Suppressor macrophage treated with lipopolysaccharide for 1 hour (primary cell): ENCODE results near the gene SLC34A3.

ENCODE experiments used
- DNase-seq, 3 donors: peaks; one replicate each; pipeline ENCODE4 v3.0.0-alpha.2; 2020 to 2022

Gene SLC34A3

DNA sequence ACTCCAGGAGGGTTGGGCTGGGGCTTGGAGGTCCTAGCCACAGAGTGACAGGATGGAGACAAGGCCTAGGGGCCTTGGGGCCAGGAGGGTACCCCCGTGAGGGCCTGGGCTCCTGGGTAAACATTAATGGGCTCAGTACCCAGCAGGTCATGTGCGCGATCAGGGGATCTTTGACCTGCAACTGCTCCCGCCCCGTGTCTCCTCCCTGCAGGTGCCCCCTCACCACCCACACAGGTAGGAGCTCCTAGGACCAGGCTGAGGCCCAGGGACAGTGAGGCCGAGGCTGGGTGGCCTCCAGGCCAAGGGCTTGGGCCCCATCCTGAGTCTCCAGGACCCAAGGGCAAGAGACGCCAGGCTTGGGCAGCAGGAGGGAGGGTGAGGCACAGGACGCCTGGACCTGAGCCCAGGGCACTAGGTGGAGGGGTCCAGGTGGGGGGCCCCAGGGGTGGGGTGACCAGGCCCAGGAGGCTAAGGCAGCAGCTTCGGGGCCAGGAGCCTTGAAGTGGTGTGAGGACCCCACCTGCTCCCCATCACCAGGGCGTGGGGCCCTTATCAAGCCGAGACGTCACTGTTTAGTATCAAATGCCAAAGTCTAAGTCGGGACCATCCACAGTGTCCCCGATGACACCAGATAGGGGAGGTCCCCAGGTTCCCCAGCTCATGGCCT is at the start of gene SLC34A3:
Gene SLC34A3 (plus strand): TSS at position 197 of the 667 bp plus-strand sequence. CDS start 802 bp downstream, outside the sequence.
- no peak for DNase-seq

DNA sequence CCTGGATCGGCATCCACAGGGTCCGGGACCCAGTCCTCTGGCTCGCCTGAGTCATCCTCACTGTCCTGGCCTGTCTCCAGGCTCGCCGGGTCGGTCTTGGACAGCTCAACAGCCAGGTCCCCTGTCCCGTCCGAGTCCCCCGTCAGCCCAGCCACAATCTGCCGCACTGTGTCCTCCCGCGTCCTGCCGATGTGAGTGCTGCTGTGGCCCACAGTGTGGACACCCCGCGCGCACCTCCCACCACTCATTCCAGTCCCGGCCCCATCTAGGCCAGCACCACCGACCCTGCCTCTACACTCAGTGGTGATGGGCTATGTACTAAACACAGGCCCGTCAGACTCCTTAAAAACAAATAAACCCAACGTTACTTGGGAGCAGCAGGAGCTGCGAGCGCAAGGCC is 49.0 kb upstream of the SLC34A3 start:
- no peak for DNase-seq

DNA sequence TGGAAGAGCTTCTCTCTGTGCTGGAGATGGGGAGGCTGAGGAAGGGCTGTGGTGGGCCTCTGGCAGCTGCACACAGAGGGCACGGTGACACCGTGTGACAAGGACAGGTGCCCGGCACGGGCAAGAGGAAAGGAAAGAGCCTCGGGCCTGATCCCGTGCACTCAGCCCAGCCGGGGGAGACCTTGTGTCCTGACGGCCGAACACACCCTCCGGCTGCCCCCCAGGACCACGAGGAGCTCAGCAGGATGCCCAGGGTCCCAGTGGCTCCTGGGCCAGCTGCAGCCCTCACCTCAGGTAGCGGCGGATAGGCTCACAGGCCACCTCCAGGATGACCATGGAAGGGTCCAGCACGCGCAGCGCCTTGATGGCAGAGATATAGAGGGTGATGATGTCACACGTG is 47.9 kb upstream of the SLC34A3 start:
- DNase-seq, result no peak

DNA sequence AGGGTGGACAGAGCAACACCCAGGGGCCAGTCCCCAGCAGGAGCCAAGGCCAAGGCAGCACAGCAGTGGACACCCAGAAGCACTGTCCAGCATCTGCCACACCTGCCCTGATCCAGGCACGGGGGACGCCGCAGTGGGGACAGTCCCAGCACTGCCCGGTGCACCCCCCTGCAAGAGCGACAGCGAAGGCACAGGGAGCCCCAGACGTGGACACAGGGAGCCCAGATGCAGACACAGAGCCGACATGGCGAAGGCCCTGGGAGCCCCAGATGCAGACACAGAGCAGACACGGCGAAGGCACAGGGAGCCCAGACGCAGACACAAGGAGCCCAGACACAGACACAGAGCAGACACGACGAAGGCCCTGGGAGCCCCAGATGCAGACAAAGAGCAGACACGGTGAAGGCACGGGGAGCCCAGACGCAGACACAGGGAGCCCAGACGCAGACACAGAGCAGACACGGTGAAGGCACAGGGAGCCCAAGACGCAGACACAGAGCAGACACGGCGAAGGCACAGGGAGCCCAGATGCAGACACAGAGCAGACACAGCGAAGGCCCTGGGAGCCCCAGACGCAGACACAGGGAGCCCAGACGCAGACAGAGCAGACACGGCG is 46.6 kb upstream of the SLC34A3 start:
- no peak for DNase-seq

DNA sequence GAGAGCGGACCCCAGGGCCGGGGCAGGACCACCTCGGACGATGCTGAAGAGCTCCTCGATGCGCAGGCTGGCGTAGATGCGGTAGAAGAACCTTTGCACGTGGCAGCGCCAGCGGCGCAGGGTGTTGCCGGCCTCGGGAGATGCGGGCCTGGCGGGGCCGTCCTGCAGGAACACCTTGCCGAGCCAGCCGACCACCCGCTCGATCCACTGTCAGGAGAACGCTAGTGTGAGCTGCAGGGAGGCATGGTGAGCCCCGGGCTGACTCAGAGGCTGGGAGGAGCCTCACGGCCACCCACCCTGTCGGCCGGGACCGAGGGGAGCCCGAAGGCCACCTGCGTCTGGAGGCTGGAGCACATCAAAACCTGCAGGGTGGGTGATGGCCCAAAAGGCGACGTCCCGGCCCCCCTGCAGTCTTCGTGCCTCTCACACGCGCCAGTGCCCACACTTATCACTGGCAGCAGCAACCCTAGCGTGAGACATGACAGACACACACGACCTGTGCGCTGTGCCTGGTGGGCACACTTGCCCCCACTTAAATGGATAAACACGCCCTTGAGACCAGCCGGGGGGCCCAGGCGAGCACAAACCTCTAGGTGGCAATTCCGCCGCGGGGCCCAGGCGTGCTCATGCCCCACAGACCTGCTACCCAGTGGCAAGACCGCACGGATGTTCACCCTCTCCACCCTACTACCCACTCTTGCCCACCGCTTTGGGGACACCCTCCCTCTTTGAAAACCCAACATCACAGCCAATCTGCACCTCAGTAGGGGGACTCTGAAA is 45.6 kb upstream of the SLC34A3 start:
- DNase-seq, result no peak

DNA sequence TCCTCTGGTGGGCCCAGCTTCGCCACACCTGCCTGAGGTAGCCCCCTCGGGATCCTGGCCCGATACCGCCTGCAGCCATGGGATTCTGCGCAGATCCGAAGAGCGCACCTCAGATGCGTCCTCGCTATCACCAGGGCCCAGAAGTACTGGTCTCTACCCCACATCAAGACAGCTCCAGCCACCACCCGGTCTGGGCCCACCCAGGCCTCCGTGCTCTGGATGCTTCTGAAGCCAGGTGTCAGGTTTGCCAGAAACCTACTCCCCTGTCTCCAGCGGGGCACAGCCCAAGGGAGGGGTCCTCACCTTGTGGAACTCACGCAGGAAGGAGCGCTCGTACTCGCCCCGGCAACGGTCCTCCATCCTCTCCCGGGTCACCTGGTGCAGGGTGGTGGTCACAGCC is 44.8 kb upstream of the SLC34A3 start:
- DNase-seq, result no peak

DNA sequence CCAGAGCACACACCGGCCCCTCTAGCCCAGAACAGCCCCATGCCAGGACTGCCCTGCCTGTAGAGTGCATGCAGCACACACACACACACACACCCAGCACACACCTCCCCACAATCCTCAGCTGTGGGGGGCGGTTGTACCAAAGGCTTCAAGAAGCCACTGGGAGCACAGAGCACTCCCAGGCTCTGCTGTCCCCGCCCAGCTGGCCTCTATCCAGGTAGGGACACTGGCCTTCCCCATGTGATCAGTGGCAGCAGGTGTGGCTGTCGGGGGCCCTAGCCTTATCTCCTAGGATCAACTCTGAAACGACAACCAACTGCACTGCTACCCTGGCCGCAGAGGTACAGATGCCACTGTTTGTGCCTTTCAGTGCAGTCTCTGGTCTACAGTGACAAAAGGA is 44.3 kb upstream of the SLC34A3 start:
- no peak for DNase-seq

DNA sequence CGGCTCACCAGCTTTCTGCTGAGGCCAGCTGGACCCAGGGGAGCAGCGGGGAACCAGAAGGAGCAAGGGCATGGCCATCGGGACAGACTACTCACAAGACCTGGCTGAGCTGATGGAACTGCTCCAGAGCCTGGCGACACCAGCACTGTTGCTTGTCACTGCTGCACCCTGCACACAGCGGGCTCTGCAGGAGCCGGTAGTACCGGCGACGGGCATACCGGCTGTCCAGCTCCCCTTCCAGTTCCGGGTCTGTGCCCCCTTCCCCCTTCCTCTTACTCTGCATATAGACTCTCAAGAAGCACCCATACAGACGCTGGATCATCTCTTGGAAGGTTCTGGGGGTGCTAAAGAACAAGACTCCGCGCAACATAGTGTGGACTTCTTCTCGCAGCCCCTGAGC is 43.3 kb upstream of the SLC34A3 start:
- DNase-seq, result no peak

DNA sequence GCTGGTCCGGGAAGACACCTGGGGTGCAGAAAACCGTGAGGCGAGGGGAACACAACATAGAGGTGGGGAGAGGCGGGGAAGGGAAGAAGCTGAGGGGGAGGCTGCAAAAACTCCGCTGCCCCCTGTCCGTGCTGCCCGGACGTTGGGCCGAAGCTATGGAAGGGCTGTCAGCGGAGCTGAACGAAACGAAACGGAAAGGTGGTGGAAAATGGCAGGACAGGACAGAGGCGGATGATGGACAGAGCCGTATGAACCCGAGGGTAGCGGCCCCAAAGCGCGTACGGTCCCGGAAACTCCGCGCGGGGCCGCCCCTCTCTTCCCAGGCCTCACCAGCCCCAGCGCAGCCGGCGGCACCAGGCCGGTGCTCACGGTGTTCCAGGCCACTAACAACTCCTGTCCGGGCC is 42.6 kb upstream of the SLC34A3 start:
- no peak for DNase-seq

DNA sequence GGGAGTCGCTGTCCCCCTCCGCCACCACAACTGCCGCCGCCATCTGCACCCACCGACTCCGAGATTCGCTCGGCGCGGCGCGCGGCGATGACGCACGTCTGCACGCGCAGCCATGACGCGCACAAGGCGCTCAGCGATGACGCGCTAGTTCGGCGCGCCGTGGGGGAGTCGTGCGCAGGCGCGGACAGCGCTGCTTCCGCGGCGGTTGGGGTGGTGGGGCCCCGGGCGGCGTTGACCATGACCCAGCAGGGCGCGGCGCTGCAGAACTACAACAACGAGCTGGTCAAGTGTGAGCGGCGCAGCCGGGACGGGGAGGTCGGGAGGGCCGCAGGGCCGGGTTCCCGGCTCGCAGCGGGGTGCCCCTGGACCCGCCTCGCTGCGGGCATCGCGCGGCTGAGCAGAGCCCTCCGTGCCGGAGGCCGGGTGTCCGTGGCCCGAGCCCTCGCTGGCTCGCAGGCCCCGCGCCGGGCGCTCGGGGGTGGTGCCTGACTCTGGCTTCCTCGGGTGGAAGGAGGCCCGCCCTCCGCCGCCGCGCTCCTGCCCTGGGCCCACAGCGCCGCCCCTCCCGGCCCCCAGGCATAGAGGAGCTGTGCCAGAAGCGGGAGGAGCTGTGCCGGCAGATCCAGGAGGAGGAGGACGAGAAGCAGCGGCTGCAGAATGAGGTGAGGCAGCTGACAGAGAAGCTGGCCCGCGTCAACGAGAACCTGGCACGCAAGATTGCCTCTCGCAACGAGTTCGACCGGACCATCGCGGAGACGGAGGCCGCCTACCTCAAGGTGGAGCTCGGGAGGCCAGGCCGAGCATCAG is 42.0 kb upstream of the SLC34A3 start, which contains the start of the genes ANAPC2 and SSNA1:
Gene ANAPC2 (minus strand): TSS at position 71 of the 807 bp plus-strand sequence. CDS start 28 bp downstream, at position 43.
Gene SSNA1 (plus strand): TSS at position 187 of the 807 bp plus-strand sequence. CDS start 51 bp downstream, at position 238.
- peak; percentile 97 to 99 (median 99) for DNase-seq

DNA sequence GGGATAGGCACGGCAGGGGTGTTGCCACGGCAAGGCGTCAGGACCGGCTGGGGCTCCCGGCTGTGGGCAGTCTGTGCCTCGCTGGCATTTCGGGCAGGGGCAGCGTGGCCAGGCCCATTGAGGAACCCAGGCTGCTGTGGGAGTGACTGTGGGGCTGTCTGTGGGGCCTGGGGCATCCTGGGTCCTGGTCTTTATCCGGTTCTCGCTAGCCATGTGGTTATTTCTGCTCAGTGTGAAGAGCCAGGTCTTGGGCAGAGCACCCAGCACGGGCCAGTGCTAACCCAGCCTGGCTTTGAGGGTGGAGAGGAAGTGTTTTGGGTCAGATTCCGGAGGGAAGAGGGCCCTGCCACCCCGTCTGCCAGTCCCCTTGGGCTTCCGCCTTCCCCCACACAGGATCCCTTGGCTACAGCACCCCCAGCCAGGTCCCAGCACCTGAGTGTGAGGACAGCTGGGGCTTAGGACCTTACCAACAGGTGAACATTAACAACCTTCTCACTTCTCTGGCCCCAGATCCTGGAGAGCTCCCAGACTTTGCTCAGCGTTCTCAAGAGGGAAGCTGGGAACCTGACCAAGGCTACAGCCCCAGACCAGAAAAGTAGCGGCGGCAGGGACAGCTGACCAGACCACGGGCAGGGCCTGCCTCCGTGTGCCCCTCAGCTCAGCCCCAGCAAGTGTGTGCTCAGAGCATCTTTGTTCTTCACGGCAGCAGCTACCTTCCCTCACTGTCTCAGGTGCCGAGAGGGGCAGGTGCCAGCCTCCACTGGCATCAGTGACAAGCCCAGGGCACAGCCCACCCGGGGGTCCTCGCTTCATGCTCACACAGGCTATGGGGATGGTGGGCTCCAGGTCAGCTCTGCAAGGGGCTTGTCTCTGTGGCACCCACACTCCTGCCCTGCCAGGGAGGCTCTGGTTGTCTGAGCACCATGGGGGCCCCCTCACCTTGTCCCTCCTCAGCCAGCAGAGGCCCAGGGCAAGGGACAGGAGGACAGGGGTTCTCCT is 41.1 kb upstream of the SLC34A3 start:
- DNase-seq, result no peak

DNA sequence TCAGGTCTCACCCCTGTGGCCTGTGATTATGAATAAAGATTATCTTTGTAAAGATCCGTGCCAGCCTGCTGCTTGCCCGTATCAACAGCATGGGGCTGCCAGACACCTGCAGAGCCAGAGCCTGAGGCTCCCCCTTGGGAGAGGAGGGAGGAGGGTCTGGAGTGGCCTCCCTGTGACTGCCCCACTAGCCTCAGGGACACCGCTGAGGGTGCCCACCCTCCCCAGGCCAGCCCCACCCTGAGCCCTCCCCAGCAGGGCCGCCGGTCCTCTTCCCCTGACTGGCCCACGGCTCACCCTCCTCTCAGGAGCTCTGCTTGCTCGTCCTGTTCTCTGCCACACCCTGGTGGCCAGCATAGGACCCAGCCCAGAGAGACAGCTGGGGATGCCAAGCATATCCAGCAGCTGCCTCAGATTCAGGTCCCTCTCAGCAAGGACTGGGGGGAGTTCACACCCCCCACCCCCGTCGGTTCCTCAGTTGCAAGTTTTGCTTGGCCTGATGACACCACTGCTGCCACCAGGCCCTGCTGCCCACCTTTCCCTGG is 40.3 kb upstream of the SLC34A3 start:
- no peak for DNase-seq

DNA sequence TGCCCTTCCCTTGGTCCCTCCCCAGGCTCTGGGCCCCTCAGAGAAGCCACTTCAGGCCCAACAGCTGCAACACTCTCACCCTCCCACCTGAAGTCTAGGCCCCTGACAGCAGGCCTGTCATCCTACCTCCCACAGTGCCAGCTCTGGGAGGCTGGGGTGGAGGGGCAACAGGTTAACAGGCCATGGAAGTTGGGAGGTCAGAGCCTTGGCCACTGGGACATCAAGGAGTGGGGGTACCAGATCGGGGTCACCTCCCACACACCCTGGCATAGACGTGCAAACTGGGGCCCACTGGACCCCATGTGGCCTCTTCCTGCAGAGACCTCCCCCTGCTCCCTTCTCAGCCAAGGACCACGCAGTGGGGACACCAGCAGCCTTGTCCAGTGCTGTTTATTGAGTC is 39.5 kb upstream of the SLC34A3 start:
- DNase-seq, result no peak

DNA sequence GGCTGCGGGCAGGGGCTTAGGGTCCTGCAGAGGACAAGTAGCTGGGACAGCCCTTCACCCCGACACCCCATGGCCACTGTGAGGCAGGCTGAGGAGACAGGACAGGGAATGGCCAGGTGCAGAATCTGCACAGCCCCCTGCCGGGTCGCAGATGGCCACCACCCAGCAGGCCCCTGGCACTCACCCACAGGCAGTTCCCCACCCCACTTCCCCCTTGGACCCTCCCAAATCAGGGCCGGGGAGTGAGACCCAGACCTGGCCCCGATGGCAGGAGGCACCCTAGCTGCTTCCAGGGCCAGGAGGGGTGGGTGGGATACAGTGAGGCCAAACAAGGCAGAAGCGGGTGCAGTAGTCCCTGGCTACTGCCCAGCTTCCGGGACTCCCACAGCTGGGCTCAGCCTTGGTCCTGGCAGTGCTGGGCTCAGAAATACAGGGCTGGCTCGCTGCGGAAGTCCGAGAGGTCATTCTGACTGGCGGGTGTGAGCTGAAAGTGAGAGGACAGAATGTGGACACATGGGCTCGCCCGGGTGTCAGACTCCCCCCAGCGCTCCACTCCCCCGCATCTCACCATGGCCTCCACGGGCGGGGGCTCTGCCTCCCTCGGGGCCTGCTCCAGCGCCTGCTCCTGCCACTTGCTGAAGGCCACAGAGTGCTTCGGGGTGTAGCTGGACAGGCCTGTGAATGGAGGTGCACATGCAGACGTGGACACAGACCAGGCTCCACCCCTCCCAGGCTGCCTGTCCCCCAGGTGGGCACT is 38.8 kb upstream of the SLC34A3 start:
- DNase-seq, result no peak

DNA sequence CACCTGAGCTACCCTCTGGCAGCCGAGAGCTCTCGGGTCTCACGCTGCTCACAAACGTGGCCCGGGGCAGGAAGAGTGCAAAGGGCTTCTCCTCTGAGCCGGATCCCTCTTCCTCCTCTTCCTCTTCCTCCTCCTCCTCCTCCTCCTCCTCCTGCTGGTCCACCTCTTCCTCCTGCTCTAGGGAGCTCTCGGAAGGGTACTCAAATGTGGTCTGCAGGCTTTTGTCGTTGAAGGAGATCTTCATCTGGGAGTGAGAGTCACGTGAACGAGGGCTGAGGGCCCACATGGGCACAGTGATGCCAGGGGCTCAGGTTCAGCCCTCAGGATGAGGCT is 38.3 kb upstream of the SLC34A3 start:
- no peak for DNase-seq

DNA sequence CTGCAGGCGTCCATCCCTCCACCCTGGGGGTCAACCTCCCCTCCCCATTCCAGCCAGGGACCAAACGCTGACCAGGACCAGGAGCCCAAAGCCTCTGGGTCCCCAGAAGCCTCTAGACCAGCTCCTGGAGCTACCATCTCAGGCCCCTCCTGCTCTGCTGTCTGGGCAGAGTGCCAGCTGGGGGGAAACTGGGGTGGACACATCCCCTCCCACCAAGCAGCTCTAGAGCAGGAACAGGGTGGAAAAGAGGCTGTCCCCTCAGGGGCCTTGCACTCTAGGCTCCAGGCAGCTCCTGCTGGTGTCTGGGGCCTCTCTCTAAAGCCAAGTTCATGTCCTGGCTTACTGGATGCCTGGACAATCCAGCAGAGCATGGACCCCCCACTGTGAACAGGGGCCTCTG is 37.8 kb upstream of the SLC34A3 start:
- no peak for DNase-seq

DNA sequence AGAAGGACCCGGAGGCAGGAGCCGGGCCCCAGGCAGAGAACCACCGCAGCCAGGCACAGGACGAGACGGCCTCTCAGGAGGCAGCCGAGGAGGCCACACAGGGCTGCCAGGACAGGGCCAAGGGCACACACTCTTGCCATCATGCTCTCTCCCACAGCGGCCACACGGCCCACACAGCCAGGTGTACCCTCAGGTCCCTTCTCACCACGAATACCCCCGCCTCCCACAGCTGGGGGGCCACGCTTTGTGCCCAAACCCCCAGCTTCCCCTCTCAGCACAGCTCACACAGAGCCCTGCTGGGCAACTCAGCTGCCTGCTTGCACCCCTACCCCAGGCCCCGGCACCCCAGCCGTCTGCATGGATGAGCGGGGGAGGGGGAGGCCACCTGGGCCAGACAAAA is 36.9 kb upstream of the SLC34A3 start:
- DNase-seq, result no peak

DNA sequence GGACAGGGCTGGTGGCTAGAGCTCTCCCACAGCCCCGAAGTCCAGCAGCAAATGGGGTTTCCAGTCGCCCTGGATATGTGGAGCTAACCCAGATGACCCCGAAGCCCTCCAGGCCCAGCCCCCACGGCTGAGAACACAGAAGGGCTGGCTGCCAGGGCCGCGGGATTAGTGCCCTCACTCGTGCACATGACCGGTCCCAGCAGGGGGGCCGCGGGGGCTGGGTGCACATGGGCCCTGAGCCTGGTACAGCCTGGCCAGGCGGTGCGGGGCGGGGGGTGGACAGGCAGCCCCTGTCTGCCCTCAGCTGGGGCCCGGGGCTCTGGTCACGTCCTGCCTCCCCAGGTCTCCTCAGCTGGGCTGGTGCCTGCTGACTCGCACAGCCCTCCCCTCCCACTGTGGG is 36.3 kb upstream of the SLC34A3 start:
- DNase-seq, result no peak

DNA sequence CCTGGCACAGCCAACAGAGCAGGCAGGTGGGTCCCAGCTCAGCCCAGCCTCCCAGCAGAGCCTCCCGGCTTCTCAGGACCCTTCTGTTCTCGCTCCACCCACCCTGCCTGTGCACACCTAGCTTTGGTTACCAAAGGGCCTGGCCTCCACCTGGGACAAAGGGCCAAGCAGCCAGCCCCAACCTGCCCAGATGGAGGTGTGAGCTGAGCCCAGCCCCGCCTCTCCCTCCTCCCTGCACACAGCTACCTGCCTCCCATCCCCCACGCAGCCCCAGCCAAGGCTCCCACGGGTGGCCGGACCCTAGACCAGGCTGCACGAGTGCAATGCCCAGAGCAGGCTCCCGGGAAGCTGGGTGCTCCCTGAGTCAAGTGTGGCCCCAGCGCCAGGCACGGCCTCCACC is 35.8 kb upstream of the SLC34A3 start:
- DNase-seq, result no peak

DNA sequence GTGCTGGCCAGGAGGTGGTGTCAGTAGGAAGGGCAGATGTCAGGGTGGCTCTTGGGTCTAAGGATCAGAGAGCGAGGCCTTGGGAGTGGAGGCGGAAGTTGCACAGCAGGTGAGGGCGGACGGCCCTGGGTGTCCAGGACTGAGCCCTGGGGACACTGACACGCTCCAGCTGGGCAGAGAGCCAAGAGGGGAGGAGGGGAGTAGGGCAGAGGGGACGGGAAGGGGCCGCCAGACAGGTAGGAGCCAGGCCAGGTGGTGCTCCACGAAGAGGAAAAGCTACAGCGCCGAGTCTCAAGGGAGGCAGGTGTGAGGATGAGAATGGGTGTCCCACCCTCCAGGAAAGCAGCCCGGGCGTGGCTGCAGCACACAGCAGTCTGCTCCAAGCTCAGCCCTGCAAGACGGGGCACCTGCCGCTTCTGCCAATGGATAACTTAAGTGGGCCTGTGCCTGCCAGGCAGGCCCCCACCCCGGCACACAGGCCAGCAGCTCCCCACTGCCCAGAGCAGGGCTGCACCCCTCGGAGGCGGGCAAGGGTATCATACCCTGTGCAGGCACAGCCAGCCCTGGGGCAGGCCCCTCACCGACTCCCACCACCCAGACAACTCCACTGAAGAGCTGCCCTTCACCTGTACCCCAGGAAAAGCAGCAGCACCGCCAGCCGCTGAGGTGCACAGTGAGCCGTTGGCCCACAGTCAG is 35.0 kb upstream of the SLC34A3 start:
- no peak for DNase-seq
